Stimulated activated CD4-positive, alpha-beta T cell treated with anti-CD3 and anti-CD28 coated beads, TNF-alpha, amount 100 ng/mL, for 24 hours (primary cell): ENCODE measurements around the gene NFIA.

Experiments
- DNase-seq, 3 experiments: peaks; one replicate each; pipeline ENCODE4 v3.0.0-alpha.2; 2020; ENCODE audit warnings: low read depth in 3 of 3

Gene NFIA

GRCh38 chr1:61247051-61247825 is 164.9 kb downstream of the NFIA start:
- DNase-seq: no peak

- no peak for DNase-seq
Measured at GRCh38 chr1:61247881-61248752, 165.8 kb downstream of the NFIA start.

- DNase-seq: no peak
Measured at GRCh38 chr1:61250933-61251332, 168.6 kb downstream of the NFIA start.

GRCh38 chr1:61253059-61253735 is 170.8 kb downstream of the NFIA start:
- DNase-seq: no peak

GRCh38 chr1:61253912-61254633 is 171.7 kb downstream of the NFIA start:
- DNase-seq: no peak

GRCh38 chr1:61254634-61255357 is 172.4 kb downstream of the NFIA start:
- no peak for DNase-seq

GRCh38 chr1:61255358-61255703 is 173.0 kb downstream of the NFIA start:
- DNase-seq: no peak

- no peak for DNase-seq
Measured at GRCh38 chr1:61259379-61260148, 177.2 kb downstream of the NFIA start.

- DNase-seq: no peak
Measured at GRCh38 chr1:61260171-61260570, 177.8 kb downstream of the NFIA start.

GRCh38 chr1:61261595-61261994 is 179.2 kb downstream of the NFIA start:
- no peak for DNase-seq

- no peak for DNase-seq
Measured at GRCh38 chr1:61263905-61264824, 181.8 kb downstream of the NFIA start.

- no peak for DNase-seq
Measured at GRCh38 chr1:61264825-61265242, 182.5 kb downstream of the NFIA start.

GRCh38 chr1:61265665-61266064 is 183.3 kb downstream of the NFIA start:
- no peak for DNase-seq

GRCh38 chr1:61266738-61267137 is 184.4 kb downstream of the NFIA start:
- DNase-seq: no peak

- DNase-seq: no peak
Measured at GRCh38 chr1:61268546-61269240, 186.3 kb downstream of the NFIA start.

- no peak for DNase-seq
Measured at GRCh38 chr1:61269602-61270001, 187.2 kb downstream of the NFIA start.

- no peak for DNase-seq
Measured at GRCh38 chr1:61270107-61270506, 187.7 kb downstream of the NFIA start.

- peak in 1 of 3 experiments; percentile 5 for DNase-seq
Measured at GRCh38 chr1:61270761-61271411, 188.5 kb downstream of the NFIA start.
